ENCODE results near the gene ADTRP.

Gene ADTRP

GRCh38 chr6:11754625-11755271, 23.9 kb downstream of the ADTRP start:
- DNase-seq = no peak

- DNase-seq = no peak
Observed at GRCh38 chr6:11753798-11754197, 24.8 kb downstream of the ADTRP start.

GRCh38 chr6:11752360-11752759, 26.2 kb downstream of the ADTRP start:
- DNase-seq = no peak

GRCh38 chr6:11750682-11751081, 27.9 kb downstream of the ADTRP start:
- DNase-seq = no peak

GRCh38 chr6:11748591-11749210, 29.9 kb downstream of the ADTRP start:
- DNase-seq = no peak

GRCh38 chr6:11747021-11747420, 31.6 kb downstream of the ADTRP start:
- DNase-seq = no peak

GRCh38 chr6:11744753-11745152, 33.9 kb downstream of the ADTRP start:
- no peak for DNase-seq

- no peak for DNase-seq
Observed at GRCh38 chr6:11744101-11744500, 34.5 kb downstream of the ADTRP start.

GRCh38 chr6:11740875-11741274, 37.7 kb downstream of the ADTRP start:
- DNase-seq = no peak

GRCh38 chr6:11738661-11739375, 39.8 kb downstream of the ADTRP start:
- DNase-seq = no peak

GRCh38 chr6:11738234-11738633, 40.4 kb downstream of the ADTRP start:
- DNase-seq = no peak

GRCh38 chr6:11736601-11737000, 42.0 kb downstream of the ADTRP start:
- no peak for DNase-seq

- DNase-seq = no peak
Observed at GRCh38 chr6:11734861-11735613, 43.6 kb downstream of the ADTRP start.

- DNase-seq = no peak
Observed at GRCh38 chr6:11732036-11732631, 46.5 kb downstream of the ADTRP start.

- no peak for DNase-seq
Observed at GRCh38 chr6:11731423-11731822, 47.2 kb downstream of the ADTRP start.

GRCh38 chr6:11730641-11731040, 48.0 kb downstream of the ADTRP start:
- no peak for DNase-seq

- no peak for DNase-seq
Observed at GRCh38 chr6:11729076-11729475, 49.5 kb downstream of the ADTRP start.

GRCh38 chr6:11727998-11728961, 50.3 kb downstream of the ADTRP start:
- DNase-seq = no peak

GRCh38 chr6:11727346-11727997, 51.1 kb downstream of the ADTRP start:
- no peak for DNase-seq

- no peak for DNase-seq
Observed at GRCh38 chr6:11724286-11724685, 54.3 kb downstream of the ADTRP start.

Measured in NCI-H774 (cell line).